Measurements from ENCODE around the gene NT5C3B. TPM values are rescaled to one million over a fixed set of nuclear protein-coding genes. Genes with fewer than 3 reads are reported as not detected.

The NT5C3B gene
- total and polyA plus RNA-seq, 8 donors, result 9.8 to 80.7 (median 68.8) TPM

- DNase-seq, result no peak
- H3K4me1 ChIP-seq, result peaks cover 0 to 5% (median 2%) of the 10 kb centered on the region in 4 donors
- H3K36me3 ChIP-seq, result peaks cover 41 to 88% (median 85%) of the 10 kb centered on the region in 4 donors
- 82 to 92% (median 88%) methylated on average over 2 of the region's 2 CpGs for WGBS, 5 donors
- TF ChIP-seq CTCF (IDR thresholded peaks at IDR 0.05) (no peak), POLR2AphosphoS5 (IDR thresholded peaks at IDR 0.05) (no peak), EP300 (IDR thresholded peaks at IDR 0.05) (no peak), POLR2A (IDR thresholded peaks at IDR 0.05) (no peak)
- intact Hi-C loops (cut with DNase I; ENCODE audit: low total_unique reads), result no loop called here
- no peaks in the 10 kb centered on the region for H3K27me3 ChIP-seq
- no peaks in the 10 kb centered on the region for H3K9me3 ChIP-seq
- H3K27ac ChIP-seq, result no peak overlapping the region
- H3K4me3 ChIP-seq, result no peak overlapping the region
Observed at GRCh38 chr17:41870097-41870496, 34.1 kb upstream of the NT5C3B start.

DNA sequence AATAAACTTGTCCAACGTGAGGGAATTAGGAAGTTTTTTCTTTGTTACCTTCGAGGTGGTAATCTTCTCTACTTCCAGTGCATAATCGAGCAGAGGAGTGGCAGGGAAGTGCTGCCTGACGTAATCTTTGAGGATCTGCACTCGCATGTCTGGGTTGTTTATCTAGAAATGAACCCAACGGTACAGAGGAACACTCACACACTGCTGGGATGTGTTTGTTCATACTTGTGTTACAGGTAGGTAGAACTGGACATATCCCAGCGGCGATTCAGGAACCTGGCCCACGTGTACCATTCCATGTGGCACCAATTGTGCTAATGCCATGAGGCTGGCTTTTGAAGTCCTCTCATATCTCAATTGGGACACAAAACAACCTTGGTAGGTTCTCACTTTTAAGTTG is 33.4 kb upstream of the NT5C3B start:
- Histone ChIP-seq H3K4me1 (peaks cover 0 to 6% (median 4%) of the 10 kb centered on the region in 4 donors), H3K27me3 (no peaks in the 10 kb centered on the region), H3K4me3 (no peak overlapping the region), H3K36me3 (peaks cover 41 to 81% (median 78%) of the 10 kb centered on the region in 4 donors), H3K27ac (no peak overlapping the region), H3K9me3 (no peaks in the 10 kb centered on the region)
- TF ChIP-seq EP300 (IDR thresholded peaks at IDR 0.05) (no peak), CTCF (IDR thresholded peaks at IDR 0.05) (no peak), POLR2A (IDR thresholded peaks at IDR 0.05) (no peak), POLR2AphosphoS5 (IDR thresholded peaks at IDR 0.05) (no peak)
- 41 to 59% (median 48%) methylated on average over 9 of the region's 9 CpGs for WGBS, 5 donors
- DNase-seq, result no peak
- intact Hi-C loops (cut with DNase I; ENCODE audit: low total_unique reads), result no loop called here

DNA sequence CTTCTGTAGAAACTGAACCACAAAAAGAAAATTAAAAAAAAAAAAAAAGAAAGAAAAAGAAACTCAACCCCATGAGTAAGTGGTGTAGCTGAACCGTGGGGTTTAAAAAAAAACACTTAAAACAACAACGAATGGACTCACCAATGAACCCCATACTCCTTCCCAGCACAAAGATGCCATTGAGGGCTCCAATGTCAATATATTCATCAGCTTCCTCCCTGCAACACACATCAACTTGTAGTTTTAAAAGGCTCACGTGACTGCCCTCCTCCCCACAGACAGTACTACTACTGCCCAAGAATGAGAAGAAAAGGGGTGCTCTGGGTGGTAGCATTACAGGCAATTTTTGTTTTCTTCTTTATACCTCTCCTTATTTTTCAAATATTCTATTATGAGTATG is 32.5 kb upstream of the NT5C3B start:
- Histone ChIP-seq H3K27ac (no peak overlapping the region), H3K4me3 (no peak overlapping the region), H3K27me3 (no peaks in the 10 kb centered on the region), H3K36me3 (peaks cover 34 to 73% (median 70%) of the 10 kb centered on the region in 4 donors), H3K4me1 (peaks cover 8 to 15% (median 13%) of the 10 kb centered on the region in 4 donors), H3K9me3 (no peaks in the 10 kb centered on the region)
- WGBS, 5 donors, result 38 to 56% (median 43%) methylated on average over 3 of the region's 3 CpGs
- intact Hi-C loops (cut with DNase I; ENCODE audit: low total_unique reads), result no loop called here
- no peak for TF ChIP-seq EP300 (IDR thresholded peaks at IDR 0.05)
- no peak for TF ChIP-seq POLR2AphosphoS5 (IDR thresholded peaks at IDR 0.05)
- no peak for TF ChIP-seq POLR2A (IDR thresholded peaks at IDR 0.05)
- no peak for TF ChIP-seq CTCF (IDR thresholded peaks at IDR 0.05)
- no peak for DNase-seq

DNA sequence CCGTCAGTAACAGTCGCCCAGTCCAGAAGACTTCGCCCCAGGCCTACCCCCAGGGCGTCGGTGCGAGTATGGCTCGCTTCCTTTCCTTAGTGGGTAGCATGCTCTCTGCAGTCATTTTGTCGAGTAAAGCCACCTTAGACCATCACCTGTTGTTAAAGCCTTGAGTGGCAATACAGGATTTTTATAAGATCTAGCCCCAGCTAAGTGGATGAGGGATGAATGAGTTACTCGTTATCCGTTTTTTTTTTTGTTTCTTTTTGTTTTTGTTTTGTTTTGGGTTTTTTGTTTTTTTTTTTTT is 29.5 kb upstream of the NT5C3B start:
- DNase-seq, result no peak
- peak overlapping the region; percentile 77 to 96 (median 82) for H3K4me3 ChIP-seq
- intact Hi-C loops (cut with DNase I; ENCODE audit: low total_unique reads), result no loop called here
- peaks cover 17 to 45% (median 31%) of the 10 kb centered on the region in 4 donors for H3K4me1 ChIP-seq
- no peaks in the 10 kb centered on the region for H3K9me3 ChIP-seq
- H3K27me3 ChIP-seq, result no peaks in the 10 kb centered on the region
- H3K27ac ChIP-seq, result peak overlapping the region; percentile 80 to 94 (median 92)
- no peak for TF ChIP-seq POLR2AphosphoS5 (IDR thresholded peaks at IDR 0.05)
- no peak for TF ChIP-seq POLR2A (IDR thresholded peaks at IDR 0.05)
- TF ChIP-seq CTCF (IDR thresholded peaks at IDR 0.05), result peak in 1 of 7 experiments; percentile 6
- no peak for TF ChIP-seq EP300 (IDR thresholded peaks at IDR 0.05)
- 0 to 3% (median 1%) methylated on average over 9 to 10 of the region's 10 CpGs for whole genome bisulfite sequencing, 5 donors
- peaks cover 8 to 42% (median 39%) of the 10 kb centered on the region in 4 donors for H3K36me3 ChIP-seq

Data from stomach (tissue), 9 donors.